ENCODE data around the gene JAM3.

Gene JAM3

DNA sequence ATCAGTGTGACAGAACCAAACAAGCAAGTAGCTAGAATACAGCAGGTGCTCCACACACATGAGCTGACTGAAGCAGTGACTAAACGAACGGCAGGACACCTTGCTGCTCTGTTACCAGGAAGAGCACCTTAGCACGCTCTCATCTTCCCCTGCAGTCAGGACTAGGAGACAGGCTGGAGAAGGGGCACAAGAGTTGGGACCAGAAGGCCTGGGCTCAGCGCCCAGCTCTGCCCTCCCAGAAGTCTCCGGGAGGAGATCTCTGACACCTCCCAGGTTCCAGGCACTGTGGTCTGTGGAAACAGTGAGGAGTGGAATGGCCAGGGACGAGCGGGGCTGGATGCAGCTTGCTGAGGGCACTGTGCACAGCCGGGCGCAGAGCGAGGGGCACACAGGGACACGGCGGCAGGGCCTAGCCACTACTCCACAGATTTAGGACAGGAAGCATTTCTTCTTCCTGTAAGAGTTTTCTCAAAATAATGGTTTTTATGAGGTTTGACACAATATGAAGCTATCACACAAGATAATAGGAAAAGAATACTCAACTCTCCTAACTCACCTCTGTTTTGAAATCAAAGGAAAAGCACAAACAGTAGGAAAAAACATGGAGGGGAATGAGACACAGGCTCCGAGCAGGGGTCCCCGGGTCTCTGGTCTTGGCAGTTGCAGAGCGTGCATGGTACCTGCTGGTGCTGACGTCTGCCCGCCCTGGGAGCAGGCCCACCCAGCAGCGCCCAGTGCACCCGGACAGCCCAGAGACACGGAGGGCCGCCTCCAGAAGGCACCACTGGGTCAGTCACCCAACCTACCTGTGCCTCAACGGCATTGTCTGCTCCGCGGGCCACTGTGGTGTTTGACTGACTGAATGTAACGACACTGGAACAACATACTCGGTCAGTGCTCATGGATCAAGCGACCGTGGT is 87.3 kb downstream of the JAM3 start:
- TF ChIP-seq, protein P1, sequence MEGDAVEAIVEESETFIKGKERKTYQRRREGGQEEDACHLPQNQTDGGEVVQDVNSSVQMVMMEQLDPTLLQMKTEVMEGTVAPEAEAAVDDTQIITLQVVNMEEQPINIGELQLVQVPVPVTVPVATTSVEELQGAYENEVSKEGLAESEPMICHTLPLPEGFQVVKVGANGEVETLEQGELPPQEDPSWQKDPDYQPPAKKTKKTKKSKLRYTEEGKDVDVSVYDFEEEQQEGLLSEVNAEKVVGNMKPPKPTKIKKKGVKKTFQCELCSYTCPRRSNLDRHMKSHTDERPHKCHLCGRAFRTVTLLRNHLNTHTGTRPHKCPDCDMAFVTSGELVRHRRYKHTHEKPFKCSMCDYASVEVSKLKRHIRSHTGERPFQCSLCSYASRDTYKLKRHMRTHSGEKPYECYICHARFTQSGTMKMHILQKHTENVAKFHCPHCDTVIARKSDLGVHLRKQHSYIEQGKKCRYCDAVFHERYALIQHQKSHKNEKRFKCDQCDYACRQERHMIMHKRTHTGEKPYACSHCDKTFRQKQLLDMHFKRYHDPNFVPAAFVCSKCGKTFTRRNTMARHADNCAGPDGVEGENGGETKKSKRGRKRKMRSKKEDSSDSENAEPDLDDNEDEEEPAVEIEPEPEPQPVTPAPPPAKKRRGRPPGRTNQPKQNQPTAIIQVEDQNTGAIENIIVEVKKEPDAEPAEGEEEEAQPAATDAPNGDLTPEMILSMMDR (IDR thresholded peaks at IDR 0.05; ENCODE audit: borderline replicate concordance, insufficient read depth, low read depth, low read length): no peak
- no peak overlapping the region for H3K4me3 ChIP-seq (ENCODE audit: low read depth, low read length)

DNA sequence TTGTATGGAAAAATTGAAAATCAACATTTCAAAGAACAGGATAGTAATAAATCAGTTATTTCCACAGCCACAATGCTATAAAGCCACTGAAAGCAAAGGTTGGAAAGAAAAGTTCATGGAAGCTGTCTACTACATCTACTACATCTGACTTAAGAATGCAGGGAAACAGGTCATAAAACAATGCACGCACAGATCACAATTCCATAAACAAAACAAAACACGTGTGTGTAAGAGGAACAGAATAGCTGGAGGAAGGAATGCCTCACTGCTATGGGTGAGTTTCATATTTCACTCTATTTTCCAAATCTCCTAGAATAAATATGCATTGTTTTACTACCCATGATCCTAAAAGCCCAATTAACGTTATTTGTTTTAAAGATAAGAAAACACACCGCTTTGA is 88.6 kb downstream of the JAM3 start:
- no peak overlapping the region for H3K4me3 ChIP-seq (ENCODE audit: low read depth, low read length)
- TF ChIP-seq, protein P1 (IDR thresholded peaks at IDR 0.05; ENCODE audit: borderline replicate concordance, insufficient read depth, low read depth, low read length): no peak

DNA sequence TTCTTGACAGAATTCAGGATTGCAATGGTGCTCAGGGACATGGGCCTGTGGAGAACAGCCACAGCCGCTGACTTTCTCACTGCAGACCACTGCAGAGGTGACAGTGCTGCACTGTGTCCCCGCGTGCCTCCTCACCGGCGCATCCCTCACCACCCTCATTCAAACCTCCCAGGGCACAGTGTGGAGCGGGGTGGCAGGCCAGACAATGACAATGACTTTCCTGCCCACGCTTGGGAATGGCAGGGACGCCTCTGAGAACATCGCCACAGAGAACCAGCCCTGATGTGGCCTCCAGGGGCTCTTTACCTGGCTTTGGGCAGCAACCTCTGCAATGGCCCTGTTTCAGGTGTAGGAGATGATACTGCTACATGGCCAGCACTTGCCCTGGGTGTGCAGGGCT is 89.2 kb downstream of the JAM3 start:
- H3K4me3 ChIP-seq (ENCODE audit: low read depth, low read length): no peak overlapping the region
- TF ChIP-seq, protein P1 (IDR thresholded peaks at IDR 0.05; ENCODE audit: borderline replicate concordance, insufficient read depth, low read depth, low read length): no peak

DNA sequence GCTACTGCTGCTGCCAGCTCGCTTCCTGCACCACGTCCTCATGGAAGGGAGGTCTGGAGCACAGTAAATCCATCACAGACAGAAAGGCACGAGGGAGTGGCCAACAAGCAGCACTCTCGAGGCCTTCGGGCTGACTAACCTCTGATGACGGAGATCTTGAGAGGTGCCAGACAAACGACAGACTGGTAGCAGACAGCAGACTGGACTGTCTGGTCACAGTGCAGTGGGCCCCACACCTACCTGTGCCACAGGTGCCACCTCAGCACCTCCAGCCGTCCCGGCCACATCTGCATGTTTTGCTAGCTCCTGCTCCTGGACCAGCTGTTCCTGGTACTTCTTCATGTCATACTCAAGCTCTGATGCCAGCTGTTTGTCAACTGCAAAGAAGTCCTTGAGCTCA is 90.8 kb downstream of the JAM3 start:
- H3K4me3 ChIP-seq (ENCODE audit: low read depth, low read length): no peak overlapping the region
- TF ChIP-seq, protein P1 (IDR thresholded peaks at IDR 0.05; ENCODE audit: borderline replicate concordance, insufficient read depth, low read depth, low read length): no peak

DNA sequence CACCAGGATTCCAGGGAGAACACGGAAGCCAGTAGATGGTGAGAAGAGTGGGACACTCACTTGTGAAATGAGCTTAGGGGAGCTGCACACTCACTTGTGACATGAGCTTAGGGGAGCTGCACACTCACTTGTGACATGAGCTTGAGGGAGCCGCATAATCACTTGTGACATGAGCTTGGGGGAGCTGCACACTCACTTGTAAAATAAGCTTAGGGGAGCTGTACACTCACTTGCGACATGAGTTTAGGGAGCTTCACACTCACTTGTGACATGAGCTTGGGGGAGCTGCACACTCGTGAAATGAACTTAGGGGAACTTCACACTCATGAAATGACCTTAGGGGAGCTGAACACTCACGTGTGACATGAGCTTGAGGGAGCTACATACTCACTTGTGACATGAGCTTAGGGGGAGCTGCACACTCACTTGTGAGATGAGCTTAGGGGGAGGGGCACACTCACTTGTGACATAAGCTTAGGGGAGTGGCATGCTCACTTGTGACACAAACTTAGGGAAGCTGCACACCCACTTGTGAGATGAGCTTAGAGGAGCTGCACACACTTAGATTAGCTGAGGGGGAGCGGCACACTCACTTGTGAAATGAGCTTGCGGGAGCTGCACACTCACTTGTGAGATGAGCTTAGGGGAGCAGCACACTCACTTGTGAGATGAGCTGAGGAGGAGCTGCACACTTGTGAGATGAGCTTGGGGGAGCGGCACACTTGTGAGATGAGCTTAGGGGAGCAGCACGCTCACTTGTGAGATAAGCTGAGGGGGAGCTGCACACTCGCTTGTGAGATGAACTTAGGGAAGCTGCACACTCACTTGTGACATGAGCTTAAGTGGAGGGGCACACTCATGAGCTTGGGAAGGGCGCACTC is 95.9 kb downstream of the JAM3 start:
- no peak overlapping the region for H3K4me3 ChIP-seq (ENCODE audit: low read depth, low read length)

DNA sequence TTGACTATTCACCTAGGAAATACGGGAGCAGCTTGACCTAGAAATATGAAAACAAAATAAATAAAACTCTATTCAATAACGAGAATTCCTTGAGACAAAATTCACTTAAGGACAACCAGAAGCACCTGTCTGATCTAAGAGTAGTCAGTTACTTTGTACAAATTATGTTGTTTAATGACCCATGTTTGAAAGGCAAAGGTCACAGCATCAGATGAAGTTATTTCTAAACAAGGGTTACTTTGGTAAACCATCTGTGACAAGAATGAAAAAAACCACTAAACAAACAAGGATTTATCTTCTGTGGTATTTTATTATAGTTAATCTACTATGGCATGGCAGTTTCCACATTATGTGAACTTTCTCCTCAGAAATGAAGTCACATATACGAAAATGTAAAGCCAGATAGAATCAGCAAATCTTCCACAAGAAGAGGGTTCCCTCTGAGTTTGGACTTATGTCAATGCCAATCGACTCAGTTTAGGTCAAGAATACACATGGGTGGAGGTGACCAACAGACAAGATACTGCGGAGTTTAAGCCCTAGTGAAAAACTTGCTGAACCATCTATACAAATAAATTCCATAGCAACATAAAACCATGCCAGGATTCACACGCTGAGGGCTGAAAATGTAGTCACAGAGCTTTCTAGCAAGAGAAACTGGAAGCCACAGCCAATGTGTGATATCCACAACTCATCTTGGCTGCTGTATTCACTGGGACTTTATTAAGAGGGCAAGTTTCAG is 101.5 kb downstream of the JAM3 start:
- no peak overlapping the region for H3K4me3 ChIP-seq (ENCODE audit: low read depth, low read length)
- TF ChIP-seq, protein P1 (IDR thresholded peaks at IDR 0.05; ENCODE audit: borderline replicate concordance, insufficient read depth, low read depth, low read length): no peak

More for the DNA sequence above, 95.9 kb downstream of the JAM3 start:
- TF ChIP-seq, protein P1 (IDR thresholded peaks at IDR 0.05; ENCODE audit: borderline replicate concordance, insufficient read depth, low read depth, low read length): no peak

All from GM12875 (cell line).